ENCODE measurements around the gene MID1.

The MID1 gene

GRCh38 chrX:10429908-10430307 lies 190.5 kb downstream of the MID1 start:
- no peak for DNase-seq (ENCODE audit: low spot score)

DNA sequence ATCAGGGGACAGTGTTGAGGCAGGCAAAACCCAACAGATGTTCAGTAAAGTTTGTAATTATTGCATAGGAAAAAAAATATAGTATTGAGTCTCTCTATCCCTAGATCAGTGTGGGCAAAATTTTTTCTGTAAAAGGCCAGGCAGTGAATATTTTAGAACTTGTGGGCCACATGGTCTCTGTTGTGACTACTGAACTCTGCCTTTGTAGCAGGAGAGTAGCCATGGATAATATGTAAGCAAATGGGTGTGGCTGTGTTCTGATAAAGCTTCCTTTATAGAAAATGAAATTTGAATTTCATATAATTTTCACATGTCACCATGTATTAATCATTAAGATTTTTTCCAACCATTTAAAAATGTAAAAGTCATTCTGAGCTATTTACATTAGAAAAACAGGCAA lies 193.1 kb downstream of the MID1 start:
- no peak for DNase-seq (ENCODE audit: low spot score)

GRCh38 chrX:10423716-10424115 lies 196.7 kb downstream of the MID1 start:
- no peak for DNase-seq (ENCODE audit: low spot score)

DNA sequence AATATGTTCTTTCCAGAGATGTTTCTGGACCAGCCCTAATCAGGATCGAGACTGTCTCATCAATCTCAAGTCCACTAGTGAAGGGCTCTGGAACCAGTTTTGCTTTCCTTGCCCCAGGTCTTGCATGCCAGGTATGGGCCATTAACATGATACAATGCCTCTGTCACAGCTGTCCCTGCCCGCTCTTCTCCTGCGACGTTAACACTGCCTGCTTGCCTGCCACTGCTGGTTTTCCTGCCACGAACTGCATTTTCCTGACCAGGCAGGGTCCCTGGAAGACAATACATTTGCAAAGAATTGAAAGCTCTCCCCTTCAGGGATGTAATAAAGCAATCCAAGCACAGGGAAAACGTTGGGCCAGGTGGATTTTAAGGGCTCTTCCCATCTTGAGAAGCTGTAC lies 200.3 kb downstream of the MID1 start:
- DNase-seq (ENCODE audit: low spot score) = no peak

DNA sequence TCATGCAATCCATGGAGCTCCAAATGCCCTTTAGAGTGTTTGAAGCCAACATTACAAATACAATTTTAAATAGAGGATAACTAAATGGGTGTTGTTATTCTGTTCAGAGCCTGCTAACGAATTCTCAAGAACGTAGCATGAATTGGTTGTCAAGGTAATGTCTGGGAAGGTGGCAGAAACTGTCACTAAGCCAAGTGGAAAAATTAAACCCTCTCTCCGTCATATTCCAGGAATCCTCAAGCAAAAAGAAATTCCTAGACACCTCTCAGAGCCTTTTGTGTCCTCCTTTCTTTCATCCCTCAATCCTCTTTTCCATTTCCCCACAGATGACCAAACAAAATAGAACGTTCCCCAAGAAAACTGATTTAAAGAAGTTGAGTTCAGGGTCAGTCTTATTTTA lies 204.0 kb downstream of the MID1 start:
- DNase-seq (ENCODE audit: low spot score) = no peak

GRCh38 chrX:10415306-10416001 lies 204.9 kb downstream of the MID1 start:
- no peak for DNase-seq (ENCODE audit: low spot score)

DNA sequence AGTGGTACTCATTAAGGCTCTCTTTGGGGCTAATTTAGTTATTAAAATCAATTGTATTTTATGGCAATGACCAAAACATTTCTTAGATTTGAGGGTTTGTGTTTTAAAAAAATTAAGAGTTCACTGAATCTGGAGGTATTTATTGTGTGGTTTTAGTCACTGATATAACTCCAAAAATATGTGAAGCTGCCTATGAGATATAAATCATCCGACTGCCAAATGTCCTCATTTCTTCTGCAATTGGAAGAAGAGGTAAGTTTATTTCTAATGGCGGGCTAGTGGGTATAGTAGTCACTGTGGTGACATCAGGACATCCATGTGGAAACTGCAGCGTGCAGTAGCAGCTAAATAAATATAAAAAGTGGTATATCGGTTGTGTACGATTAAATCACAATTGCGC lies 205.5 kb downstream of the MID1 start:
- no peak for DNase-seq (ENCODE audit: low spot score)

DNA sequence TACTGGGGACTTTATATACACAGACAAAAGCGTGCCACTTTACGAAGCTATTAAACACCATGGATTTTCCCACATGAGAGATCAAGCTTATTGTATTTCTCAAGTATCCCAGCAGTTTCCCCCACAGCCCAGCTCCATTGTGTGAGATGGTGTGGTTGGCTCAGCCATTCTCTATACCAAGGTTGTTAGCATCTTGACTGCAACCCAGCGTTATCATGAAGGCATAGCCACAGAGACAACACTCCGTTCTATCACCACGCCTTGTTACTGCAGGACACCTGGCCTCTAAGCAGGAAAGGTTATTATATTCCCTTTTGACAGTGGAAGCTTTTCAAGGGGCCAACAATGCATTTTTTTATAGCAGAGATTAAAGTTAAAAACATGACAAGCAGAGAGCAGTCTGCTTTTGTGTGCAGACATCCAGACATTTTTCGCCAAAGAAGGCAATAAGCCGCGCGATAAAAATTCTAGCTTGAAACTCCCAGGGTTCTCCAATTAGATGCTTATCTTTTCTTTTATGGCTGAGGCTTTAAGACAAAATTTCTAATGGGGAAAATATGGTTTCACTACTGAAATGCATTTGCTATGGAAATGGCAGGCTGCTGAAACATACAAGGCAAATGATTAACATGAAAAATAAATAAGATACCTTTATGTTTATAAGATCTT lies 206.1 kb downstream of the MID1 start:
- DNase-seq (ENCODE audit: low spot score) = no peak

- no peak for DNase-seq (ENCODE audit: low spot score)
These were observed 215.9 kb downstream of the MID1 start for GRCh38 chrX:10404436-10404835.

DNA sequence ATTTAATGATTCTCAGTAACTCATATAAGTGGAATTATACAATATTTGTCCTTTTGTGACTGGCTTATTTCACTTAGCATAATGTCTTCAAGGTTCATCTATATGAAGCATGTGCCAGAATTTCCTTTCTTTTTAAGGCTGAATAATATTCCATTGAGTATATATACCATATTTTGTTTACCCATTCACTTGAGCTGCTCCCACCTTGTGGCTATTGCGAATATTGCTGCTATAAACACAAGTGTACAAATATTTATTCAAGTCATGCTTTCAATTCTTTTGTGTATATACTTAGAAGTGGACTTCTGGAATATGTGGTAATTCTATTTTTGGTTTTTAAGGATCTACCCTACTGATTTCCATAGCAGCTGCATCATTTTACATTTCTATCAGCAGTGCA lies 219.1 kb downstream of the MID1 start:
- no peak for DNase-seq (ENCODE audit: low spot score)

DNA sequence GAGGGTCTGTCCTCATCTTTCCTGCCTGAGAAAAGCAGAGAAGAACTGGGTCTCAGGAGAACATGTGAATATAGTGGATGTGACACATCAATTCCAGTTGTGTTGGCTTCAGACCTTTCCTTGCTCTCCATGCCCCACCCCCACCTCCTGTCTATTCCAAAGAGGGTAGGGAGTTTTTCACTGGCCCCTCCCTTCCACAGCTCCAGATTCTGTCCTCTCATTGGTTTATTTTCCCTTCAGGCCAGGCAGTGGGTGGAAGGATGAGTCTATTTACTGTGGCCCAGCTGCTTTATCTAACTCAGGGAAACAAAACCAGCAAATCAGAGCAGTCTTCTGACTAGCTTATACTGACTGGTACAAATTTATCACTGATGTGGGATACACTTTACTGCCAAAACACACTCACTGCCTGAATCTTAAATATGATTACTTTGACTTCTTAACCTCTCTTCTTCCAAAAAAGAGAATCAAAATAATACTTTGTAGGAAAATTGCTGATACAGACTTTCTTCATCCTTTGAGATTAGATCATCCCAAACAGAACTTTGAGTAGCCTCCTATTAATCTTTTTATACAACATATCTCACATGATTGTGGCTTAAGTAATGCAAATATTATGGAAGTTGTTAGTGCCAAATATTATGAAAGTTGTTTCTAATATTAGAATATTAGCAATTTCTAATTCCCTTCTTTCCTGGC lies 221.2 kb downstream of the MID1 start:
- DNase-seq (ENCODE audit: low spot score) = no peak

DNA sequence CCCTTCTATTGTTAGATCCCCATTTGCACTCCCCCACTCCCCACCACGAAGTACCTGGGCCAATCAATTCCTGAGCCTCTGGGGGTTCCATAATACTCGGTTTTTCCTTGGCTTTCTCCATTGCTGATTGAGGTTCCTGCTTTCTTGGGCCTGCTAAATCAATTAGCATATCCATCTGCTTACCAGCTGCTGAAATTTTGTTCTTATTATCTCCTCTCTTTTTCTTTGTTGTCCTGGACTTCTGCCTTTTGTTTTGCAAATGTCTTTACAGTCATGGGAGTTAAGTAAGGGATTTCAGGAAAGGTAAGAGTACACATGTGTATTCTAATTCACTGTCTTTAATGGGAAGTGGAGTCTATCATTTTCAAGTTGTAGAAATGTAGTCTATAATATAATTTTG lies 222.2 kb downstream of the MID1 start:
- DNase-seq (ENCODE audit: low spot score) = no peak

DNA sequence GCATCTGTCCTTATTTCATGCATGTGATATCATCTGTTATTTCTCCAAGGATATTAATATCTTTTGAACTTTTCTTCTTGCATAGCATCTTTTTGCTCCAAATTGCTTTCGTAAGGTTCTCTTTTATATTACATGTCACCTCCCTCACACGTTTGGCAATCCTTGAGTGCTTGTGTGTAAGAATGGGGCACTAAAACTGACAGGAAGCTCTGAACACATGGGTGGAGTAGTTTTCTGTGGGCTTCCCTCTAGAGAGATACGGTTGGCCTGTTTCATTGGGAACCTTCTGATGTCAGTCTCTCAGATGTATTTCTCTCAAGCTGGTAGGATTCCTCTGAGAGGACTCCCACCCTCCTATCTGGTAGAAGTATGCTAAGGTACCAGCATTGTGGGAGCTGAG lies 223.0 kb downstream of the MID1 start:
- no peak for DNase-seq (ENCODE audit: low spot score)

GRCh38 chrX:10395643-10396042 lies 224.7 kb downstream of the MID1 start:
- no peak for DNase-seq (ENCODE audit: low spot score)
